Measurements from ENCODE around the gene NAV2. TPM values are rescaled to one million over a fixed set of nuclear protein-coding genes. Genes with fewer than 3 reads are reported as not detected.

NAV2 gene
- total and polyA plus RNA-seq, 2 experiments from 2014 or later: 26.0 to 45.0 TPM

- H3F3A ChIP-seq (replicated peaks; ENCODE audit: low read depth): no peaks in the 10 kb centered on the region
- no peak overlapping the region for H3K4me3 Mint-ChIP-seq
- H3K79me2 ChIP-seq (replicated peaks; ENCODE audit: insufficient read depth): no peaks in the 10 kb centered on the region
- H3K27me3 ChIP-seq (ENCODE audit: insufficient read depth): no peaks in the 10 kb centered on the region
- H4K20me1 ChIP-seq (replicated peaks; ENCODE audit: insufficient read depth): no peaks in the 10 kb centered on the region; the same call in 1 of the 2 replicates
- peaks cover 25% of the 10 kb centered on the region for H3K36me3 ChIP-seq (ENCODE audit: insufficient read depth)
- peak; percentile 24 for DNase-seq (ENCODE audit: low spot score)
- ATAC-seq: peak; percentile 54
- H3K27ac ChIP-seq (ENCODE audit: low read depth): 0 out of 2 replicates have a peak overlapping the region, but pooled peaks have one; percentile 45
- peak overlapping the region; percentile 21; the same call in 1 of the 2 replicates for H3K4me2 ChIP-seq
- H3K4me3 ChIP-seq: no peak overlapping the region
- no peaks in the 10 kb centered on the region for H3K9me2 ChIP-seq (ENCODE audit: insufficient read depth)
- peaks cover 38% of the 10 kb centered on the region for H3K4me1 Mint-ChIP-seq
- H3K9me3 Mint-ChIP-seq: no peaks in the 10 kb centered on the region
- peaks cover 70% of the 10 kb centered on the region for H3K36me3 Mint-ChIP-seq (ENCODE audit: low read depth)
- no peak overlapping the region for H2AFZ ChIP-seq
- TF ChIP-seq REST (IDR thresholded peaks at IDR 0.05; ENCODE audit: unreplicated experiment) (no peak), ZNF114 (CRISPR knock-in tag; IDR thresholded peaks at IDR 0.05) (no peak), EZH2phosphoT487 (IDR thresholded peaks at IDR 0.05; ENCODE audit: unreplicated experiment) (no peak), NANOG (IDR thresholded peaks at IDR 0.05; ENCODE audit: borderline replicate concordance) (no peak), ETS1 (IDR thresholded peaks at IDR 0.05) (no peak), STAT1 (IDR thresholded peaks at IDR 0.05; ENCODE audit: unreplicated experiment) (no peak), EZH2 (IDR thresholded peaks at IDR 0.05; ENCODE audit: low read depth, unreplicated experiment) (no peak), JUNB (IDR thresholded peaks at IDR 0.05; ENCODE audit: unreplicated experiment) (no peak), POLR2AphosphoS5 (IDR thresholded peaks at IDR 0.05; ENCODE audit: low read depth) (no peak), ZNF462 (CRISPR knock-in tag; IDR thresholded peaks at IDR 0.05) (no peak), CREB1 (CRISPR knock-in tag; IDR thresholded peaks at IDR 0.05; ENCODE audit: low read depth) (no peak)
- H3K27me3 Mint-ChIP-seq (ENCODE audit: insufficient read depth, low read depth, poor library complexity): peaks cover 6% of the 10 kb centered on the region
- peak overlapping the region; percentile 57; the same call in 1 of the 2 replicates for H3K27ac Mint-ChIP-seq
- peaks cover 16% of the 10 kb centered on the region for H3K4me1 ChIP-seq (ENCODE audit: insufficient read depth)
Measured at GRCh38 chr11:20042811-20043341, 330.2 kb downstream of the NAV2 start.

All from GM23338 (cell line).